Stimulated activated CD4-positive, alpha-beta T cell treated with anti-CD3 and anti-CD28 coated beads, Interleukin-12 subunit alpha, Interleukin-12 subunit beta, amount 100 ng/mL, for 48 hours (primary cell): ENCODE results near the gene REM2.

Source experiments
- DNase-seq, 3 donors: peaks; one replicate each; pipeline ENCODE4 v3.0.0-alpha.2; 2020; ENCODE audit warnings: low read depth in 2 of 3, low spot score in 1 of 3

Gene REM2

DNA sequence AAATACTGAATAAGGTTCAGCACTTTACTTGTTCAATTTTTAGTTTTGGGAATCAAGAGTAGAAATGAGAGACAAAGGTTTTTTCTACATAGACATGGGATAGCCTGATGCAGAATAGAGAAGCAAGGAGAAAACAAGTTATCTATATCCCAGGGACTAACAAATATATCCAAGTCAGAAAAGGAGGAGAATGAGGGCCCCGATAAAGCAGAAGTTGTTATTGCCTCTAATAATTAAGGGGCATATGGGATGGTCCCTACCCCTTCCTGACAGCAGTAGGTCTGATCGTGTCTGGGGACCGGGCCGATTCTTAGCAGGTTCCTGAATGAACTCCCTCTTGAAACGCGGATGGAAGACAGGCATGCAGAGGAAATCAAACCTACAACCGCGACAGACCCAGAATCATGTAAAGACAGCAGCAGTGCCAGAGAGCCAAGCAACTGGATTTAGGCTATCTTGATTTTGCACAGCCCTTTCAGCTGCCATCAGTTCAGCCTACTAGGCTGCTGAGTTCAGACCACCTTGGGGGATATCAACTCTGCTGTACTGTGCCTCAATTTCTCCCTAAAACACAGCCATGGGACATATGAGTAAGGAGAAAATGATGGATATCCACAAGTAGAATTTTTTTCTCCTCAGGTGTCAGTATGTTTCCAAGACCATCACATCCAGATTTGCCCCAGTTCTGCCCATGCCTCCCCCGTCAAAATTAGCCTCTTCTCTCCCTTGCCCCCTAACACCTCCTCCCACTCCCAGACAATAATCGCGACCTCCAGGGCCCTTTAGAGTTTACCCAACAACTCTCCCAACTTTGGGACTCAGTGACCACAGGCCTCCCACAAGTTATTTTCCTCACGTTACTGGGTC is 45.4 kb downstream of the REM2 start:
- no peak for DNase-seq

DNA sequence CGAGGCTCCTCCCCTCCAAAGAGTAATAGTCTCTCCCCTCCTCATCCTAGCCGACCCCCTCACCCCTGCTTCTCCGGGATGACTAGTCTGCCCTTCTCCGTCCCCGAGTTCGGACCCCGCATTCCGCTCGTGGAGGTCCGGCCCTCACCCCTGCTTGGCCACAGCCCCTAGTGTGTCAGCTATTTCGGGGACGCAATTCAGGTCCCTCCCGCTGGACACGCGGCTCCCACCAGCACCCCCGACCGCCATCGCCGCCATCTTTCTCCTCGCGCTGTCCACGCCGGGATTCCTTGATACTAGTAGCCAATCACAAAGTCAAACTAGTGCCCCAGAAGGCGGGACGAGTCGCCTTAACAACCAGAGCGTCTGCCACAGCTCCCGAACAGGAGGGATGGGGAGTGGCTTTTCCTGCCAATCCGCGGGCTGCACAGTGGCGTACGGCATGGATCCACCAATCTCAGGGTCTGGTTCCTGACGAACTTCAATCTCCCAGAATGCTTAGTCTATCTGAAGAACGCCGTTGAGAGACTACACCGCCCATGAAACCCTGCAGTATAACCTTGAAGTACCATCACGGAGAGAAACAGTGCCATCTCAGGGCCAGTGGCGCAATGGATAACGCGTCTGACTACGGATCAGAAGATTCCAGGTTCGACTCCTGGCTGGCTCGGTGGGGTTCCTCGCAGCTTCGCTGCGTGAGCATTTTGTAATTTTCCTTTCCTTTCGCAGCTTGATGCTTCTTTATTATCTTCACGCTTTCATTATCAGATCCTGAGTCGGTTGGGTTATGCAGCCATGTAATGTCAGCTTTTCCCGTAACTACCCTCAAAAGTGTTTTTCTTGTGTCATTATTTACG is 46.3 kb downstream of the REM2 start, which contains the start of gene PRMT5:
Gene PRMT5, minus strand, starts transcription at position 273 of the 857 bp plus-strand sequence. Its CDS starts 15 bp downstream, at position 258.
- peak; percentile 97 to 100 (median 98) for DNase-seq

DNA sequence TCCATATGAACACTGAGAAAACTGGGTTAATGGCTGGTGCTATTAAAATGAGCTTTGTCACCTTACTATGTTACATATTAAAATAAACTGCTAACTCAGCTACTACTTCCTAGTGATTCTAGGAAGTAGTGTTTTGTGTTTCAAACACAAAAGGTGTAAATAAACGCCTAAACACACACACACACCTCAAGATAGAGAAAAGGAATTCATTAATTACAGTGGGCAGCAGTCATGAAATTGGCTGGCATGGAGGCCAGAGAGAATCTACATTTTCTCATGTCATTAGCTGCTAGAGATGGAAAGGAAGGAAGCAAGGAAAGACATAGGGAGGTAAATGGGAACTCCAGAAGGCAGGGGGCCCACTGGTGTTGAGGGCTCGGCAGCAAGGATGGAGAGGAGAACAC is 46.9 kb downstream of the REM2 start:
- no peak for DNase-seq

DNA sequence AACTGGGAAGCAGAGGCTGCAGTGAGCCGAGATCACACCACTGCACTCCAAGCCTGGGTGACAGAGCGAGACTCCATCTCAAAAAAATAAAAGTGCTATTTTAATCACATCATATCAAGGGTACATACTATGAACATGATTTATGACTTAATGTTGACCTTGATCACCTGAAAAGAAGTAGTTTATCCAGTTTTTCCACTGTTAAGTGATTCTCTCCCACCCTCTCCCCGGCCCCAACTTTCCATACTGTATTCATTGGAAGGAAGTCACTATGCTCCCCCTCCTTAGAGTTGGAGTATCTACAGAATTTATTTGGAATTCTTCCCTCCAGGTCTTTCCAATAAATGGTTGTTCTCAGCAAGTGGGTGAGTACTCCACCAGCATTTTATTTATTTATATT is 49.1 kb downstream of the REM2 start:
- no peak for DNase-seq

DNA sequence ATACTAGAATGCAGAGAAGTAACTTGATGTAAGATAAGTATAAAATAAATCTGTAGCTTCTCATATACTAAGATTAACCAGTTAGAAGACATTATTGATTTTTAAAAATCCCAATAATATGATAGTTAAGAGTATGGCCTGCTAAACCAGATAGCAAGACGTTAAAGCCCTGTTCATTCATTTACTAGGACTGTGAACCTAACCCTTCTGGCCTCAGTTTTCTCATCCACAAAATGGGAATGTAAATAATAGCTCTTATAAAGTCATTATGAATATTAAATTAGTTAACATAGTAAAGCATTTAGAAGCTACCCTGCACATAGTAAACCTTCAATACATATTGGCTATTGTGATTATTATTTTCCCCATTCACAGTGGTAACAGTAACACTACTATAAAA is 52.1 kb downstream of the REM2 start:
- no peak for DNase-seq
